Fibroblast of lung (primary cell): ENCODE data around the gene LRTM1.

ENCODE experiments used
- EZH2 ChIP-seq: IDR thresholded peaks from 2 replicates; pipeline ENCODE4 v1.5.1; 2012; ENCODE audit warnings: low read length, control low read depth, mild to moderate bottlenecking; ENCODE audit errors: missing control alignments
- TF ChIP-seq, protein P1 (sequence below), 2 donors: IDR thresholded peaks in 1 of 2; conservative IDR thresholded peaks in 1 of 2; 1 replicate in 1 of 2; 2 replicates in 1 of 2; pipeline ENCODE4 v1.5.1; 2011 to 2012; ENCODE audit warnings: low read length in 2 of 2, control low read depth in 1 of 2, inconsistent platforms in 1 of 2, low read depth in 1 of 2, mild to moderate bottlenecking in 1 of 2

DNA sequence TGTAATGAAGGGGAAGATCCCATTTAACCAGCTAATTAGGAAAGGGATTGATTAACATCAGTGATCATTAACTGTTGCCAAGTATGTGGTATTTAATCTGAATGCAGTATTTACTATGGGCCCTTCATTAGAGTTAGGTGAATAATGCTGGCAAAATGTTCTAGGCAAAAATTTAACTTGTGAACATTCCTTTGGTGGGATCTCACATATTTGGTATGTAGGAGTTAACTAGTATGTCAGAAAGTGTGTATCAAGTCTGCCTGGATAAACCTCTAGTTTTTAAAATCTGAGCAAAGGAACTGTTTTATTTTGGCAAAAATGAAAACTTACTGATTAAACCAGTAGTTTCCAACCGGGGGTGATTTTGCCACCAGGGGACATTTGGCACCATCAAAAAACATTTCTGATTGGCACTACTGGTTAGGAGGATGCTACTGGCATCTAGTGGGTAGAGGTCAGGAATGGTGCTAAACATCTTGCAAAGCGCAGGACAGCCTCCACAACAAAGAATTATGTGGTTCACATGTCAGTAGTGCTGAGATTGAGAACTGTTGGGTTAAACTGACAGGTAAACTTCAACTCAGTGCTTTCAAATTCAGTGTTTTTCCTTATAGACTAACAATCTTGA lies 22.5 kb downstream of the LRTM1 start:
- TF ChIP-seq, protein P1, sequence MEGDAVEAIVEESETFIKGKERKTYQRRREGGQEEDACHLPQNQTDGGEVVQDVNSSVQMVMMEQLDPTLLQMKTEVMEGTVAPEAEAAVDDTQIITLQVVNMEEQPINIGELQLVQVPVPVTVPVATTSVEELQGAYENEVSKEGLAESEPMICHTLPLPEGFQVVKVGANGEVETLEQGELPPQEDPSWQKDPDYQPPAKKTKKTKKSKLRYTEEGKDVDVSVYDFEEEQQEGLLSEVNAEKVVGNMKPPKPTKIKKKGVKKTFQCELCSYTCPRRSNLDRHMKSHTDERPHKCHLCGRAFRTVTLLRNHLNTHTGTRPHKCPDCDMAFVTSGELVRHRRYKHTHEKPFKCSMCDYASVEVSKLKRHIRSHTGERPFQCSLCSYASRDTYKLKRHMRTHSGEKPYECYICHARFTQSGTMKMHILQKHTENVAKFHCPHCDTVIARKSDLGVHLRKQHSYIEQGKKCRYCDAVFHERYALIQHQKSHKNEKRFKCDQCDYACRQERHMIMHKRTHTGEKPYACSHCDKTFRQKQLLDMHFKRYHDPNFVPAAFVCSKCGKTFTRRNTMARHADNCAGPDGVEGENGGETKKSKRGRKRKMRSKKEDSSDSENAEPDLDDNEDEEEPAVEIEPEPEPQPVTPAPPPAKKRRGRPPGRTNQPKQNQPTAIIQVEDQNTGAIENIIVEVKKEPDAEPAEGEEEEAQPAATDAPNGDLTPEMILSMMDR (conservative IDR thresholded peaks at IDR 0.05 in 1 of 2, IDR thresholded peaks at IDR 0.05 in 1 of 2; ENCODE audit: low read depth in 1 of 2, low read length in 2 of 2) = no peak
- TF ChIP-seq EZH2 = no peak
